Measurements from ENCODE around the gene PPP6R2.

The PPP6R2 gene

DNA sequence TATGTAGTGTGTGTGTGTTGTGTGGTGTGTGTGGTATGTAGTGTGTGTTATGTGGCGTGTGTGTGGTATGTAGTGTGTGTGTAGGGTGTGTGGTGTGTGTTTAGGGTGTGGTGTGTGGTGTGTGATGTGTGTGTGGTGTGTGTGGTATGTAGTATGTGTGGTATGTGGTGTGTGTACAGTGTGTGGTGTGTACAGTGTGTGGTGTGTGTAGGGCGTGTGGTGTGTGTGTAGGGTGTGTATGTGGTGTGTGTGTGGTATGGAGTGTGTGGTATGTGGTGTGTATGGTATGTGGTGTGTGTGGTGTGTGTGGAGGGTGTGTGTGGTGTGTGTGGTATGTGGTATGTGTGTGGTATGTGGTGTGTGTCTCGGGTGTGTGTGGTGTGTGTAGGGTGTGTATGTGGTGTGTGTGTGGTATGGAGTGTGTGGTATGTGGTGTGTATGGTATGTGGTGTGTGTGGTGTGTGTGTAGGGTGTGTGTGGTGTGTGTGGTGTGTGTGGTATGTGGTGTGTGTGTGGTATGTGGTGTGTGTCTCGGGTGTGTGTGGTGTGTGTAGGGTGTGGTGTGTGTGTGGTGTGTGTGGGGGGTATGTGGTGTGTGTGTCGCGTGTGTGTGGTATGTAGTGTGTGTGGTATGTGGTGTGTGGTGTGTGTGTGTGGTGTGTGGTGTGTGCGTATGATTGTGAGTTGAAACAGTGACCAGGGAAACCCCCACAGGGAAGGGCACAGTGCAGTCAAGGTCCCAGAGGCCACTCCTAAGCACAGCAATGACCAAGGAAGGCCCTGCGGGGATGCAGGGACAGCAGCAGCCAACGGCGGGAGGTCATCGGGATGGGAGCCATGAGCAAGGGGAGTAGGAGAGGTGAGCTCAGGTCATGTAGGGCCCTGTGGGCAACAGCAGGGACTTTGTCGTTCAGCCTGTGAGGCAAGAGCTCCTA lies 2.9 kb upstream of the PPP6R2 start:
- TF ChIP-seq POLR2AphosphoS5 (IDR thresholded peaks at IDR 0.05; ENCODE audit: low read depth, low read length) (no peak), TAF1 (IDR thresholded peaks at IDR 0.05; ENCODE audit: borderline replicate concordance, insufficient read depth, low read length) (no peak), REST (IDR thresholded peaks at IDR 0.05; ENCODE audit: insufficient read depth in 1 of 2, low read depth in 2 of 2, low read length in 2 of 2) (no peak), SIN3A (IDR thresholded peaks at IDR 0.05; ENCODE audit: borderline replicate concordance, insufficient read depth, low read length) (no peak), FOXP2 (optimal IDR thresholded peaks at IDR 0.05; ENCODE audit: borderline replicate concordance, extremely low read depth, extremely low read length, insufficient read depth) (no peak)

DNA sequence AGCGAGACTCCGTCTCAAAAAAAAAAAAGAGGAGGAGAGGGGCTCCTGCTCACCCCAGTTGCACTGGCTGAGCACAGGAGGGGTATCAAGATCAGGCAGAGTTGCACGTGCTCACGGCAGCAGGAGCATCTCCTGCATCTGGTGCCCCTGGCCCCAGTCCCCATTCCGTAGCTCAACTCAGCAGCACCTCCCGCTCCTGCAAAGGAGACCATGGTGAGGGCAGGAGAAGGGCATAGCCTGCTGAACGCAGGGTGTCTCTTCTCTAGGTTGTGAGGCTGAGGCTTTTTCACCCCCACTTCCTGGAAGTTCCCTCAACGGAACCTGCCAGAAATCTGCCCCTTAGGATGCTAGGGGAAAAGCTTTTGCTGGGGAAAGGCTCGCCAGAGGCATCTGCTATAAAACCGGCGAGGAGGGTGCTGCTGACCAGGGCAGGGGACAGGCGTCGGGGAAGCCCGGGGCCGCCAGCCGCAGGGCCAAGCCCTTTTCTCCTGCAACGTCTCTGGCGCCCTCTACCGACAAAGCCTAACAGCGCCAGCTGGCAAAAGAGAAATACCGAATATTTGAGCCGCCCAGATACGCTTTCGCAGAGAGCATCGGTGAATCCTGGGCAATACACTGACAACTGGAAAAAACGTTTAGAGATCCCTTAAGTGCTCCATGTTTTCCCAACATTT lies 1.0 kb upstream of the PPP6R2 start:
- TF ChIP-seq FOXP2 (optimal IDR thresholded peaks at IDR 0.05; ENCODE audit: borderline replicate concordance, extremely low read depth, extremely low read length, insufficient read depth) (no peak), TAF1 (IDR thresholded peaks at IDR 0.05; ENCODE audit: borderline replicate concordance, insufficient read depth, low read length) (no peak)

GRCh38 chr22:50343541-50343935 lies 411 bp downstream of the PPP6R2 start:
- TF ChIP-seq POLR2AphosphoS5 (IDR thresholded peaks at IDR 0.05; ENCODE audit: low read depth, low read length) (no peak), SIN3A (IDR thresholded peaks at IDR 0.05; ENCODE audit: borderline replicate concordance, insufficient read depth, low read length) (no peak)

- TF ChIP-seq REST (IDR thresholded peaks at IDR 0.05; ENCODE audit: insufficient read depth in 1 of 2, low read depth in 2 of 2, low read length in 2 of 2) (no peak), POLR2AphosphoS5 (IDR thresholded peaks at IDR 0.05; ENCODE audit: low read depth, low read length) (no peak), TAF1 (IDR thresholded peaks at IDR 0.05; ENCODE audit: borderline replicate concordance, insufficient read depth, low read length) (no peak), SIN3A (IDR thresholded peaks at IDR 0.05; ENCODE audit: borderline replicate concordance, insufficient read depth, low read length) (no peak), FOXP2 (optimal IDR thresholded peaks at IDR 0.05; ENCODE audit: borderline replicate concordance, extremely low read depth, extremely low read length, insufficient read depth) (no peak)
Observed at GRCh38 chr22:50346470-50346869, 3.3 kb downstream of the PPP6R2 start.

DNA sequence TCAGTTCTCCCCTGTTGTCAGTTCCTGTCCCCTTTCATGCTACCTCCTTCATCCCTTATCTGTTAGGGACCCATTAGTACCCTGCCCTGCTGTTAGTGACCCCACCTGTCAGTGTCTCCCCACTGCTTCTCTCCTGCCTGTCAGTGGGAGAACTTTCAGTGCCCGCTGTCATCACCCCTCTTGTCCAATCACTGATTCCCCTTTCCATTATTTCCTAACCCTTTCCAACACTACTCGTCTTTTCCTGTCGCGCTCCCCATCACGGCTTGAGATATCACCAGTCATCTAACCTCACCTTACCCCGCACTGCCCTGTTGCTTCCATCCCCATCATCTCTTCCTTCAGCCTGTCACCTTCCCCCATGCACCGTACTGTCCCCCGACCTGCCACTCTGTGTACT lies 4.0 kb downstream of the PPP6R2 start:
- TF ChIP-seq REST (IDR thresholded peaks at IDR 0.05; ENCODE audit: insufficient read depth in 1 of 2, low read depth in 2 of 2, low read length in 2 of 2): no peak
- TF ChIP-seq POLR2AphosphoS5 (IDR thresholded peaks at IDR 0.05; ENCODE audit: low read depth, low read length): no peak
- no peak for TF ChIP-seq TAF1 (IDR thresholded peaks at IDR 0.05; ENCODE audit: borderline replicate concordance, insufficient read depth, low read length)
- TF ChIP-seq FOXP2 (optimal IDR thresholded peaks at IDR 0.05; ENCODE audit: borderline replicate concordance, extremely low read depth, extremely low read length, insufficient read depth): no peak
- TF ChIP-seq SIN3A (IDR thresholded peaks at IDR 0.05; ENCODE audit: borderline replicate concordance, insufficient read depth, low read length): no peak

DNA sequence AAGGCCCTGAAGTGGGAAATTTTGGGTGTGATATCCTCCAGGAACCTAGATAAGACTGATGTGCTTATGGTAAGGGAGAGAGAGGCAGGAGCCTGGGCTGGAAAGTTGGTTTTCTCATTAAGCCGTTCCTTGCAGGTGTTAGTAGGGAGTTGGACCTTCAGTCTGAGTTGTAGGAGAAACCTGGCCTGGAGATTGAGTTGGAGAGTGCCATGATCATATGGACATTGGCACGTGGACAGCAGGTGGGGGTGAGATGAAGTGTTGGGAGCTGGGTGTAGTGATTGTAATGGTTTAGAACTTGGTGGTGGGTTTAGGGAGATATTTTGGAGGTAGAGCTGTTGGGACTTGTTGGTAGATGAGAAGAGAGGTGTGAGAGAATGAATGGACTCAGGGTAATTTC lies 4.9 kb downstream of the PPP6R2 start:
- TF ChIP-seq REST (IDR thresholded peaks at IDR 0.05; ENCODE audit: insufficient read depth in 1 of 2, low read depth in 2 of 2, low read length in 2 of 2) (no peak), POLR2AphosphoS5 (IDR thresholded peaks at IDR 0.05; ENCODE audit: low read depth, low read length) (no peak)

Measured in PFSK-1 (cell line).